Measurements from ENCODE around the gene RHEX.

The RHEX gene

GRCh38 chr1:206011057-206011456 lies 41.9 kb upstream of the RHEX start:
- no peak for TF ChIP-seq CTCF (IDR thresholded peaks at IDR 0.05; ENCODE audit: low read length, missing control alignments)
- H3K4me3 ChIP-seq (replicated peaks; ENCODE audit: low read depth, low read length) = no peak overlapping the region
- no peak for DNase-seq (ENCODE audit: low read depth)

- DNase-seq (ENCODE audit: low read depth) = no peak
- H3K4me3 ChIP-seq (replicated peaks; ENCODE audit: low read depth, low read length) = no peak overlapping the region
- TF ChIP-seq CTCF (IDR thresholded peaks at IDR 0.05; ENCODE audit: low read length, missing control alignments) = no peak
Observed at GRCh38 chr1:206012086-206012859, 40.7 kb upstream of the RHEX start.

- no peak for DNase-seq (ENCODE audit: low read depth)
- no peak overlapping the region for H3K4me3 ChIP-seq (replicated peaks; ENCODE audit: low read depth, low read length)
- TF ChIP-seq CTCF (IDR thresholded peaks at IDR 0.05; ENCODE audit: low read length, missing control alignments) = no peak
Observed at GRCh38 chr1:206013026-206013795, 39.8 kb upstream of the RHEX start.

- no peak for TF ChIP-seq CTCF (IDR thresholded peaks at IDR 0.05; ENCODE audit: low read length, missing control alignments)
- DNase-seq (ENCODE audit: low read depth) = no peak
- H3K4me3 ChIP-seq (replicated peaks; ENCODE audit: low read depth, low read length) = no peak overlapping the region
Observed at GRCh38 chr1:206014601-206015000, 38.4 kb upstream of the RHEX start.

GRCh38 chr1:206015071-206015470 lies 37.9 kb upstream of the RHEX start:
- no peak for TF ChIP-seq CTCF (IDR thresholded peaks at IDR 0.05; ENCODE audit: low read length, missing control alignments)
- DNase-seq (ENCODE audit: low read depth) = no peak
- no peak overlapping the region for H3K4me3 ChIP-seq (replicated peaks; ENCODE audit: low read depth, low read length)

GRCh38 chr1:206020393-206021007 lies 32.5 kb upstream of the RHEX start:
- DNase-seq (ENCODE audit: low read depth) = no peak
- TF ChIP-seq CTCF (IDR thresholded peaks at IDR 0.05; ENCODE audit: low read length, missing control alignments) = no peak
- no peak overlapping the region for H3K4me3 ChIP-seq (replicated peaks; ENCODE audit: low read depth, low read length)
